Left lobe of liver (tissue), 2 donors: ENCODE results near the gene CSNK2B. TPM values are rescaled to one million over a fixed set of nuclear protein-coding genes. Genes with fewer than 3 reads are reported as not detected.
"Not testable (repeated sequence)": the region's sequence is repeated elsewhere in the genome, so short reads cannot be mapped to it uniquely, and the experiment has no call there.

Source experiments
- ATAC-seq: fragments of 200-7000 bp; cut with Tn5 transposase; one replicate; pipeline ENCODE4 v1.9.1; 2020; ENCODE audit warnings: mild to moderate bottlenecking, moderate library complexity
- DNase-seq: peaks from one replicate; pipeline ENCODE4 v3.0.0-alpha.2; 2020; ENCODE audit warnings: low spot score
- total RNA-seq: library from RNA; stranded (reverse); gene quantifications from one replicate; pipeline ENCODE4 v1.2.1, GENCODE V29; 2021
- donor health status: DM: no; HTN: no; CAD: no; lungs with moderate emphysema.
- donor health status: DM: no; HTN: yes; CAD: no.

The CSNK2B gene
- total RNA-seq, 1 donor from 2014 or later, result 45.8 TPM

DNA sequence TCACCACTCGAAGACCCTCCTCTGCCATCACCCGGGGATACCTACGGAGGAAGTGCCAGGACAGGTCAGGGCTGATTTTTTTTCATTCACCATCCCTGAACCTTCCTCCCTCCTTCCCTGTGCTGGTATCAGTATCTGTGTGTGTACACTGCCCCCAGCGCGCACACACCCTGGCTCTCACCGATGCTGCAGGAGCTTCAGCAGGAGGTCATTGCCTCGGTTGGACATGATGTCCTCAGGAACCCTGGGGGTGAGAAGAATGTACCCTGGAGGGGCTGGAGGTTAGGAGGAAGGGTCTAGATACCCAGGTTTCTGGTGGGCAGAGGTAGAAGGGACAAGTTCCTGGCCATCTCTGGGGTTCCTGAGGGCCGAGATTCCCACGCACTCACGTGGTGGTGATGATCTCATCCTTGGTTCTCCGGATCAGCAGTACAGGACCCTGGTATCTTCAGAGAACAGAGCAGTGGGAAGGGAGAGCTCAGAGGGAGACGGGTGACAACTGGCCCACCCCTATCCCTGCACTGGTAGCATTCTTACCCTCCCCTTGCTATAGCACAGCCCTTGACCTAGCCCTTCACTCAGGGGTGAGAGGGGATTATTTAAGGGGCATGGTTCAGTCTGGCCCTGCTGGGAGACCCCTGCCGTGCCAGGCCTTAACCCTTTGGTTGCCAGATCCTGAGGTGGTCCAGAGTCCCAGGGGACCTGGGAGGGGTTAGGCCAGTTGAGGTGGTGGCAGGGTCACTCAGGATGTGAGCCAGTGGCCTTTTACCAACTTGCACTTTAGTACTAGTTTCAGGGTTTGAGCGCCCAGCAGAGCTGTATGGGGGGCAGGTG, 22.2 kb downstream of the CSNK2B start:
- DNase-seq (no peak), ATAC-seq (no peak)

DNA sequence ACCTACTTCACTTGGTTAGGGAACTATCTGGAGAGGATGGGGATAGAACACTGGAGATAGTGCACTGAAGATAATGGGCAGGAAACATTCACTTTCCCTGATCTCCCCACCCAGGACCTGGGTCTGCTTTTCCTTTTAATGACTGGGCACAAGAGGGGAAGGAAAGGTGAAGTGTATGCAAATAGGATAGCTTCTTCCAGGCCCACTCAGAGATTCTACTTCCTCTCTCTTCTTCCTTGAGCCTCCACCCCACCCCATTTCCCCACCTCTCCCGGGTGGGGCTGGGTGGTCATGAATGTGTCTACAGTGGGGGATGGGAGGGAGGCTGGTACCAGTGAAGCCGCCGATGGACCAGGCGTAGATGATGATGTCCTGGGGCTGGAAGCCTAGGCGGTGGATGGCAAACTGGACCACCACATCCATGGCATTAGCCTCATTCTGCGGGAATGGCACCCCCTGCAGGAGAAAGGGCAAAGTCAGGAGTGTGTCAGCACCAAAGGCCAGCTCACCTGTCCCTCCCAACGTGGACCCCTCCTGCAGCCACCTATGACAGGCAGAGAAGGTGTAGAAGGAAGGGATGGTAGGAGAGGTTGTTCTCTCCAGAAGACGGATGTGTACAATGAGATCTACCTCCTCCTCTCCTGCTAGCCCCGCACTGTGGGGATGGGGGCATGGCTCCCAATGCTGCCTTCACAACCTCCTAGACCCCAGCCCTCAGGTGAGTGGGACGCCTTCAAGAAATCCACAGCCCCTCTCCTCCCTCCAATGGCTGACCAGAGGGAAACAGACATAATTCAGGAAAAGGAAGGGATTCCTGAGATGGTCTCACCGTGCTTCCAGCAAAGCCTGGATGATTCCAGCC, 23.6 kb downstream of the CSNK2B start:
- ATAC-seq (peak; percentile 20), DNase-seq (no peak)

DNA sequence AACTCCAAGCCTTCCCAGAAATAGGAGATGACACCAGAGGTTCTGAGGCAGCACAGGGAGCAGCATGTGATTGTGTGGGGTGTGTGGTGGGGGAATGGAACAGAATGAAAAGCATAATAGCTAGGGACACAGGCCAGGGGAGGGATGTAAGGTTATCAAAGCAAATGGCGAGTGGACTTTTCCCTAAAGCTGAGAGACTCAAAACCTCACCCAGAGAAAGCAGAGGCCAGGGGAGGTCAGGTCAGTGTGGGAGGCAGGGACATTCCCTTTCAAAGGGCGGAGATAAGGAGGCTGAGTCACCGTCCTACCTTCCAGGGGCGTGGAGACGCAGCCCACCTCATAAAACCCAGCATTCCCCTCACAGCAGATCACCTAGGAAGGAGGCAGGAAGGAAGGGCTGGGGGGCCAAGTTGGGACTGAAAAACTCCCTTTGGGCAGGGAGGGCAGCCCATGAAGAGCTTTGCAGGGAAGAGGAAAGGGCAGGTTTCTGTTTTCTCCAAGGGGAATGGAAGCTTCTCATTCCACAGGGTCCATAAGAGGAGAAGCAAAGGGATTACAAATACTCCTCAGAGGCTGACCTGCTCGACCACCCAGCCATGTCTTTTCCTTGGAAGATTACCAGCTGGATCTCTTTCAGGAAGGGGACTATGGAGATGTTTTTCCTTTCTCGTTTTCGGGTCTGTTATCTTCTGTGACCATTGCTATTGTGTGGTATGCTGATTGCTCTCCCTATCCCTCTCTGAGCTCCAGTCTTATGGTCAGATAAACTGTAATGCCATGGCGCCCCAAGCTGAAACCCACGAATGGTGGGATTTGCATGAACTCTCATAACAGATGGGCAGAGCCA, 24.6 kb downstream of the CSNK2B start:
- no peak for DNase-seq
- ATAC-seq, result no peak

DNA sequence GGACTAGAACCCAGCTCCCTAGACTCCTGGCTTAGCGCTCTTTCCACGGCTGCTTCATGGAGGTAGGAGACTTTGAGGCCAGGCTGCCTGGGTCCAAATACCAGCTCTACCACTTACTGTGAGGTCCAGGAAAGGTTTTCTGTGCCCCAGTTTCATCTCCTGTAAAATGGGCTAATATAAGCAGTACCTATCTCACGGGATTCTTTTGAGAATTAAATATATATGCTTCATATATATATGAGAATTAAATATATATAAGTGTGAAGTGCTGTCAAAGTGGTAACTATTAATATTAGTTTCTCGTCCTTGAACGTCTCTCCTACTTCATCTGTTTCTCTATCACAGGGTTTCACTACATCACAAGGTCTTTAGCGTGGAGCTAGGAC, 25.2 kb downstream of the CSNK2B start:
- DNase-seq (no peak), ATAC-seq (no peak)

DNA sequence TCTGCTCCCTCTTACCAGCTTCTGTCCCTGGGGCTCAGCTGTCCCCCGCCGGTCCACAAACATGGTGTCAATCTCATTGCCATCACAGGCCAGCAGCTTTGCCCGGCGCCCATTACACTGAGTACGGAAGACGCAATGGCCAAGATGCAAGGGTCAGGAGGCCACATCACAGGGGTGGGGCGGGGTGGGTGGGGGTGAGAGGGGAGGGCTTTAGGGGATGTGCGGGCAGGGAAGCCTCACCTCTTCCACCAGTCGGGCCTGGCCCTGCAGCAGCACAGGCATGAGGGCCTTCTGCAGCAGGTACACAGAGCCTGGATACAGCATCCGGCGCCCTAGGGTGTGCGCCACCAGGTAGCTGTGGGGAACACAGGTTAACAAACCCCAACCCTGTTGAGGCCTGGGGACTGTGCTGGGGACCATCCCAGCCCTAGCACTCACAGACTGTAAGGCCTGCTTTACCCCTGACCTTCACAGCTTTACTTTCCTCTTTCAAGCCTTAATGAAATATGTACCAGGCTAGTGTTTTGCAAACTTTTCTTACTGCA, 25.8 kb downstream of the CSNK2B start:
- ATAC-seq (no peak), DNase-seq (no peak)

DNA sequence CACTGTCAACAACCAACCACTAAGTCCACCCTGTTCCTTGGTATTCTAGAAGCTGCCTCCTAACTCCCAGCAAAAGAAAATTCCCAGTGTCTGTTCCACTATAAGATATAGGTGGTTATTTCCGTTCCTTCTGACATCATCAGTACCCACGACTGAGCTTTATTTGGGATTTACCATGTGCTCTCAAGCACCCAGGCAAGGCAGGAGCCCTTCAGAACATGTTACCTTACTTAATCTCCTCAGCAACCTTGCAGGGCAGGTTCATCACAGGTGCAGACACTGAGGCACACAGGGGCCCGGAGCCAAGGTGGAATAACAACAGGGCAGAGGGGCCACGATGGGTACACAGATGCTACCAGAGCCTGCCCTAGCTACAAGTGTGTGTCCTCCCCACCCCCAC, 26.5 kb downstream of the CSNK2B start:
- DNase-seq, result no peak

DNA sequence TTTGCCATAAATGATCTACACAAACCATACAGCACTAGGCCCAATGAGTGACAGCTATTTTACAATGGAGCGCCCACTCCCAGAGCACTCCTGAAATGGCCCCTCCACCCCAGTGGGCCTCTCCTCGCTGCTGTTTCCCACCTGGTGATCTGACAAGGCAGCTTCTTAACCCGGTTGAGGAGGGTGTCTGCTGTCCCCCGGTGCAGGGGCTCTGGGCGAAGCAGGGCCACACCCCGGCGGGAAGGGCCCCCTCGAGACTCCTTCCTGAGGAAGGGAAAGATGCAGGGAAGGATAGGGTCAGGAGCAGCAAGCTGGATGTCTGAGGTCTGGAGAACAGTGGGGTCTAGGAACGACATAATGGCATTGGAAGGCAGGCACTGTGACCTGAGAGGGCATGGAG, 27.0 kb downstream of the CSNK2B start:
- DNase-seq, result no peak
- no peak for ATAC-seq

More for the DNA sequence above, 26.5 kb downstream of the CSNK2B start:
- ATAC-seq, result no peak

DNA sequence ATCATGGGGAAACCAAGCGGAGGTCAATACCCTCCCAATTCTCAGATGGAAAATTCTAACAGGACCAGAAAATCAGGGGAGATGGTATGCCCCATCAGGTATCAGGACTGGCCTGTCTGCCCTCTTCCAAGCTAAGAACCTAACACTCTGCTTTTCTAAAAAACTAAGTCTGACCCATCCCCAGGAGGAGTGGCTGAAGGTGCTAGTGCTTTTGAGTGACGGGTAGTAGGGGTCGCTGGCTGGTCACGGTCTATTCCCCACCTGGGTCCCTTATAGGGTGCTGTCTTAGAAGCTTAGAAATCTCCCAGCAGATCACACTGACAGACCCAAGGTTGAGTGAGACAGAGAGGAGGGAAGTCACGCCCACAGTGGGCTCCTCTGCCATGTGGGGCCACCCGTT, 27.7 kb downstream of the CSNK2B start:
- no peak for ATAC-seq

DNA sequence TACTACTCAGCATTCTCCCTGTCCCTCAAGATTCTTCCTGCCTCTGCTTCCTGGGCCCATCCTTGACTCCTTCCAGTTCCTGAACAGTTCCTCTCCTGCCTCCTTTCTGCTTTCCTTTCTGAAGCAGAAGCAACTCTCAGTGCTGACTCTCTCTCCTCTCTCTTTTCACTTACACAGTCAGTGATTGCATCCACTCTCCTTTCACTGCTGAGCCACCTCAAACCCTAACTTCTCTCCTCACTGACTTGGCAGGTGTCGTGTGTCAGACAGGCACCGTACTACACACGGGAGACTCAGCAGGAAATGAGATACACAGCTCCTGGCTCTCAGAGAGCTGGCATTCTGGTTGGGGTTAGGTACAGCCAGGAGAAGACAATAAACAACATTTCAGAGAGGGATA, 31.7 kb downstream of the CSNK2B start:
- DNase-seq (no peak), ATAC-seq (no peak)

More for the DNA sequence above, 27.7 kb downstream of the CSNK2B start:
- no peak for DNase-seq

DNA sequence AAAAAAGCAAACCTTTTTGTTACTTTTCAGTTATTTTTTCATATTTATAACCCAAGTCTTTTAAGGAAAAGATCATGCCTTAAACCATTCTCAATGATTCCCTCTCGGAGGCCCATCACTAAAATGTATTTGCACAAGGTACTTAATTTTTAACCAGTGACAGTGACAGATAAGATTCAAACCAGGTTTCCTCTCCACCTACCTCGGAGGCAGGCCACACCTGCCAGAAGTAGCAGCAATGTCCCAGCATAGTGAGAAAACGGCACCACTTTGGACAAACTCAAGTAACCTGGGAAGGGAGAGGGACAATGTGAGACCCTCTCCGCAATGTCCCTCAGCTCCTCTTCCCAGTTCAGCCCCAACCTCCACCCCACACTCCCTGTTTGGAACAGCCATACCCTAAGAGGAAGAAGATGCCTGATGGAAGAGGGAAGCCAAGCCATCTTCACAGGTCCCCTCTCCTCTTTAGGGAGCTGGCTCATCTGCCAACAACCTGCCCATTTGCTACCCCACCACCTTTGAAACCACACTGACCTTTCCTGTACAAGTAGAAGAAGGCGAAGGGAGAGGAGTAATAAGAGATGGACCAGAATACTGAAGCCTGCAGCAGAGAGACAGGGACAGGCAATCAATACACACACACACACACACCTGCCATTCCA, 35.0 kb downstream of the CSNK2B start:
- no peak for DNase-seq
- ATAC-seq, result no peak

DNA sequence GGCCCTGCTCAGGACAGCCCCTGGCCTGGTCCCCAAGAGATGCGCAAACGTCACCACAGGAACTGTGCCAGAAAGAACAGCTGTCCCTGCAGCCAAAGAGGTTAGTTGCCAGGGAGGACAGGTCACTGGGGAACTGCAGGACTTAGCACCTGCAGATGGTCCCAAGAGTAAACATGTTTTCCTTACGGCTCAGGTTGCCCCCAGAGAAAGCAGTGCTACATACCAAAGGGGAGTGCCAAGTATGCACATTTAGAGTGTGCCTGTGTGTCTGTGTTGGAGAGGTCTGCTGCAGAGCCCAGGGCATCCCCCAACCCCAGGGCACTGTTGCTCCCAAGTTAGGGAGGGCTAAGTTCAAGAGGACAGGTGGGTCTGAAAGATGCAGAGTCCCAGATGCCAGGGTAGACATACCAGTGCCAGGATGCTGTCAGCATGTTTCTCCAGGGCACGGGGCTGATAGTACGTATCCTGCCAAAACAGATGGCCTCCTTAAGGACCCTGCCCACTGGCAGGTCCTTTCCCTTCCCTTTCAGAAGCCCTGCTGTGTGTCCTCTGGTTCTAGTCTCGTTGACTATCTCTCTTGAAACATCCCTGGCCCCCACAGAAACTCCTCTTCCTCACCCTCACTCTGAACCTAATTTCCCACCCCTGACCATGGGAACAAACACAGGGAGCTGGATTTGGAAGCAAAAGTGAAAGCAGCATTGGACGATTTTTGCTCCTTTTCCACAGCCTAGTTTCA, 36.0 kb downstream of the CSNK2B start:
- DNase-seq, result peak; percentile 66
- ATAC-seq, result peak; percentile 37

DNA sequence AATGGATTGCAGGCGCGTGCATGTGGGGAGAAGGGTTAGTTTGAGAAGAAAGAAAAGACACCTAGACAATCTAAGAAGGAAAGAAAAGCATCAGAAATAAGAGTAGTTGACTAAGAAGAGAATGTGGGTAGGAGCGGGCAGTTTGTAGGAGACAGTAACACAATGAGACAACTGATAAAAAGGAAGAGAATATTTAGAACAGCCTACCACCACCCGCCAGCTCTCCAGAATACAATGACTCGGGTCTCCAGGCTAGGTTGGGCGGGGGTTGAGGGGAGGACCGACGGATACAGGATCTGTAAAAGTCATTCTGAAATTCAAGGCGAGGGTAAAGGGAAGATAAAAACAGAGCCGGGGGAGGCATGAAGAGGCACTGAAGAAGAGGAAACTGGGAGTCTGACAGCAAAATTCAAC, 36.5 kb downstream of the CSNK2B start:
- ATAC-seq, result peak; percentile 7
- DNase-seq, result no peak

DNA sequence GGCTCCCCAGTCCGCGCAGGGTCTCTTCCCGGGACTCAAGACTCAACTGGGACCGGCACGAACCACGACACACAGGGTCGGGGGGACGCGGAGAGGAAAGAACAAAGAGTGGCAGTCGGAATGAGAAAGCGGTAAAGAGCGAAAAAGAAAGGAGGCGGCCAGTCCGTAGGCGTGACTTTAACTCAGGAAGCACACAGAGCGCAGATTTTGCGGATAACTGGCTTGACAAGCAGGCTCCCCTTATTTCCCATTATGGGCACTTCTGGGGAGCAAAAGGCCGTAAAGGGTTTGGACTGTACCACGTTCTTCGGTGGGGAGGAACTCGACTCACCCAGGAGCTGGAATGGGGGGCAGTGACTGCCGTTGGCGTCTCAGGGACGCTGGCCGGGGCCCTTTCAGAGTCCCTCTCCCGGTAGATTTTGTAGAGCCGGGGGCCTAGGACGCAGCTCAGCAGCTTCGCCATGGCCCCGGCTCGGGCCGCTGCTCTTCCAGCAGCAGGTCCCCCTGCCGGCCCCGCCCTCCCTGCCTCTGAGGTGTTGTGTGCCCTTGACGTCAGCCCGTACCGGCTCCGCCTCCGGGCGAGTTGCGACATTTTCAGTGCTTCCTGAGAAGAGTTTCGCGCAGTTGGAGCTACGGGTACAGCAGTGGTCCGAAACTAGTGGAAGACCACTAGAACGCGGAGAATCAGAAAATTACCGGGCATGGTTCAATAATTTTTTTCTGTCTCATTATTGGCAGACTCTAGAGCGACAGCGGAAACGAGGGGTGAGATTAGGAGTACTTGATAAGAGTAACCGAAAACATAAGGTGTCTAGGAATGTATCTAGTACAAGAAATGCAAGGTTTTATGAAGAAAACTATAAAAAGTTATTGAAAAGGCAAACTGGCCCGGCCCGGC, 37.2 kb downstream of the CSNK2B start, which contains the start of gene ABHD16A:
Gene ABHD16A, minus strand, starts transcription at position 506 of the 898 bp plus-strand sequence. Its CDS starts 43 bp downstream, at position 463.
- DNase-seq, result peak; percentile 99
- peak; percentile 95 for ATAC-seq

DNA sequence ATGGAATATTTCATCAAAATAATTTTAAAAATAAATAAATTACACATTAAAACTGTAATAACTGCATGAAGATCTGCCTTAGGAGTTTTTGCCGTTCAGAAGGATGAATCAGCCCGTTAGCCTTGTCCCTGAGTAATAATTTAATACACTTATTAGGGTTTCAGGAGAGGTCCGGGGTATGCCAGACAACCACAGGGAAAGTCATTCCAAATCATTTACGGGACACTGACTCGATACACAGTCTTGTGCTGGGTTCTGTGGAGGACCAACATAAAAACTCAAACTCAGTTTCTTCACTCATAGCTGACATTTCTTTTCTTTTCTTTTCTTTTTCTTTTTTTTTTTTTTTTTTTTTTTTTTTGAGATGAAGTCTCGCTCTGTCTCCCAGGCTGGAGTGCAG, 40.1 kb downstream of the CSNK2B start:
- DNase-seq, result no peak
- no peak for ATAC-seq

DNA sequence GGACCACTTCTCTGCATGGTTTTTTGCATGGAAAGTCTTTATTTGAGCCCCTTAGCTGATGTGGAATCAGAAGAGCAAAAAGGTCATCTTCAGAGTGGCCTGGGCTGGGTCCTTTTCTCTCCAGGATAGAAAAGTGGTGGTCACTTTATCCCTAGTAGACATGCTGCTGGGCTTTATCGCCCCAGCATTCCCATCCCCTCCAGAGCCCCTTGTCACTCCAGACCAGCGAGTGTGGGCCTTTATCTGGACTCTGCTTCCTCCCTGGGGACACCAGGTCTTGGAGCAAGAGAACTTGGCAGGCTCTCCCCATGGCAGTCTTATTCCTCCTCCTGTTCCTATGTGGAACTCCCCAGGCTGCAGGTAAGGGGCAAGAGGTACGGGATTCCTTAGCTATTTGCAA, 40.7 kb downstream of the CSNK2B start, which contains the start of gene LY6G6F:
Gene LY6G6F, plus strand, starts transcription at position 268 of the 400 bp plus-strand sequence. Its CDS starts 41 bp downstream, at position 309.
- DNase-seq, result no peak
- ATAC-seq, result no peak

DNA sequence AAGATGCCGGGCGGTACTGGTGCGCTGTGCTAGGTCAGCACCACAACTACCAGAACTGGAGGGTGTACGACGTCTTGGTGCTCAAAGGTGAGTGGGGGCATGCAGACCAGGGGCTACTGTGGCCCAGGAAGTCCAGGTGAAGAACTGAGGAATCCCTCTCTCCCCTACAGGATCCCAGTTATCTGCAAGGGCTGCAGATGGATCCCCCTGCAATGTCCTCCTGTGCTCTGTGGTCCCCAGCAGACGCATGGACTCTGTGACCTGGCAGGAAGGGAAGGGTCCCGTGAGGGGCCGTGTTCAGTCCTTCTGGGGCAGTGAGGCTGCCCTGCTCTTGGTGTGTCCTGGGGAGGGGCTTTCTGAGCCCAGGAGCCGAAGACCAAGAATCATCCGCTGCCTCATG, 41.8 kb downstream of the CSNK2B start:
- no peak for DNase-seq
- no peak for ATAC-seq

DNA sequence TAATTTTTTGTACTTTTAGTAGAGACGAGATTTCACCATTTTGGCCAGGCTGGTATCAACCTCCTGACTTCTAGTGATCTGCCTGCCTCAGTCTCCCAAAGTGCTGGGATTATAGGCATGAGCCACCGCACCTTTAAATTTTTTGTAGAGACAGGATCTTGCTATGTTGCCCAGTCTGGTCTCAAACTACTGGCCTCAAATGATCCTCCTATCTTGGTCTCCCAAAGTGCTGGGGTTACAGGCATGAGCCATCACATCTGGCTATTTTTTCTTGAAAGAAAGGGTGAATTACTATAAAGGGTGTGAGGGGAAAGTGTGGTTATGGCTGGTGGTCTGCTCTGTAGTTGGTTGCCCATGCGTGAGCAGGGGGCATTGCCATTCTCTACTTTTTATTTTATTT, 42.3 kb downstream of the CSNK2B start:
- DNase-seq (no peak), ATAC-seq (no peak)

DNA sequence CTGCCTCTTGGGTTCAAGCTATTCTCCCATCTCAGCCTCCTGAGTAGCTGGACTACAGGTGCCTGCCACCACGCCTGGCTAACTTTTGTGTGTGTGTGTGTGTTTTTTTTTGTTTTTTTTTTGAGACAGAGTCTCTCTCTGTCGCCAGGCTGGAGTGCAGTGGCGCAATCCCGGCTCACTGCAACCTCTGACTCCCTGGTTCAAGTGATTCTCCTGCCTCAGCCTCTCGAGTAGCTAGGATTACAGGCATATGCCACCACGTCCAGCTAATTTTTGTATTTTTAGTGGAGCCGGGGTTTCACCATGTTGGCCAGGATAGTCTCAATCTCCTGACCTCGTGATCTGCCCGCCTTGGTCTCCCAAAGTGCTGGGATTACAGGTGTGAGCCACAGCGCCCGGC, 43.3 kb downstream of the CSNK2B start:
- DNase-seq, ATAC-seq: not testable (repeated sequence)
